COR-L47 (cell line): Measurements from ENCODE around the gene SPCS1.

Experiments used
- DNase-seq: peaks from one replicate; lab custom pipeline; 2025; lab: John Stamatoyannopoulos, UW

SPCS1 gene

GRCh38 chr3:52733256-52733891 is 27.5 kb downstream of the SPCS1 start:
- DNase-seq, result no peak

- DNase-seq, result no peak
These were observed 33.8 kb downstream of the SPCS1 start for GRCh38 chr3:52739730-52740129.

DNA sequence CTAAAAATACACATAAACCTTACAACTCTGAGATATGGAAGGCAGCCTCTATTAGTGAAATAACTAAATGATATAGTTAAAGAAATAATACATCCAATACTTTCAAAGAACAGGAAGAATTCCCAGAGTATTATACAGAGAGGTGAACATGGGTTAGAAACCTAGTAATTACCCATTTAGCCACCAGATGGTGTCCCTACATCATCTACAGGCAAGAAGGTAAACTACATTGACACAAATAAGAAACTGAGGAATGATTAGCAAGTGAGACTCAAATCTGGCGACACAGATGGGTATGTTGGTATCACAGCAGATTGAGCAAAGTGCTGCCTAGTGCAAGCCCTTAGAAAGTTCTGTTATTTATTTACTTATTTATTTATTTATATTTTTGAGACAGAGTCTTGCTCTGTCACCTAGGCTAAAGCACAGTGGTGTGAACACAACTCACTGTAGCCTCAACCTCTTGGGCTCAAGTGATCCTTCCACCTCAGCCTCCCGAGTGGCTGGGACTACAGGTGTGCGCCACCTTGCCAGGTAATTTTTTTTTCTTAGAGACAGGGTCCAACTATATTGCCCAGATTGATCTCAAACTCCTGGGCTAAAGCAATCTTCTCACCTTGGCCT is 36.6 kb downstream of the SPCS1 start:
- DNase-seq, result no peak

DNA sequence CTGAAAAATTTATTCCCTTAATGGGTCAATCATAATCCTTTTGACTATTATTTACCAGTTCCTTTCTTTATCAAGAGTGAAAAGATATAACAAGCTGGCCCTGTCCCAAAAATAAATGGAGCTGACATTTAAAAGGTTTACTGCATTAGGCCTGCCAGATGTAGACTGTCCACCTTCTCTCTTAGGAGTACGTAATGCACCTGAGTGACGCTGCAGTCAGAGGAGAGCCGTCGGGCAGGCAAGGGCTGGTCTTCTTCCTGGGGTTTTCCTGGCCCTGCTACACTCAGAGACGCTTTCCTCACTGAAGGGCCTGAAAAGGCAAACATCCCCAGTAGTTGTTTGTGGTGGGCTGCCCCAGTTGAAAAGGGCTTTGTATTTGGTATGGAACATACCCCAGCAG is 37.2 kb downstream of the SPCS1 start:
- no peak for DNase-seq

- DNase-seq, result no peak
These were observed 37.8 kb downstream of the SPCS1 start for GRCh38 chr3:52743721-52744120.

- DNase-seq, result no peak
These were observed 46.2 kb downstream of the SPCS1 start for GRCh38 chr3:52752045-52752660.

- no peak for DNase-seq
These were observed 48.5 kb downstream of the SPCS1 start for GRCh38 chr3:52754373-52754772.

DNA sequence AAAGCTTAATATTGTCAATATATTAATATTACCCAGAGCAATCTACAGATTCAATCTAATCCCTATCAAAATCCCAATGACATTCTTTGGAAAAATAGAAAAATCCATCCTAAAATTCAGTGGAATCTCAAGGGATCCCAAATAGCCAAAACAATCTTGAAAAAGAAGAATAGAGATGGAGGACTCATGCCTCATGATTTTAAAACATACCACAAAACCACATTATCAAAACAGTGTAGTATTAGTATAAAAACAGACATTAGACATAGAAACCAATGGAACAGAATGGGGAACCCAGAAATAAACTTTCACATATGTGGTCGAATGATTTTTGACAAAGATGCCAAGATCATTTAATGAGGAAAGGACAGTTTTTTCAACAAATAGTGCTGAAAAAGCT is 50.2 kb downstream of the SPCS1 start:
- no peak for DNase-seq
